ENCODE measurements around the gene MOSPD3.
"Not testable (repeated sequence)": the region's sequence is repeated elsewhere in the genome, so short reads cannot be mapped to it uniquely, and the experiment has no call there.

The MOSPD3 gene

GRCh38 chr7:100611983-100612729 is at the start of gene MOSPD3:
Gene MOSPD3 (plus strand): TSS chr7:100612540. CDS start chr7:100612792, 252 bp downstream.
- H3K4me3 ChIP-seq (ENCODE audit: low read depth, low read length): peak within 1 kb of the TSS; percentile 90
- H3K27ac ChIP-seq (ENCODE audit: low read depth, low read length): peak within 1 kb of the TSS; percentile 84
- H3K27me3 ChIP-seq (ENCODE audit: control insufficient read depth, insufficient read depth, low read length): no peaks in the 10 kb centered on the region
- peak within 1 kb of the TSS; percentile 82 for H3K9ac ChIP-seq (ENCODE audit: low read length)
- H3K36me3 ChIP-seq (ENCODE audit: control insufficient read depth, insufficient read depth, low read length): peaks cover 11% of the 10 kb centered on the region
- no peaks in the 10 kb centered on the region for H3K4me1 ChIP-seq (ENCODE audit: control insufficient read depth, insufficient read depth, low read length)
- no peaks in the 10 kb centered on the region for H3K9me3 ChIP-seq (ENCODE audit: control insufficient read depth, insufficient read depth, low read depth, low read length)

- peaks cover 15% of the 10 kb centered on the region; the same call in 1 of the 2 replicates for H3K4me1 ChIP-seq (ENCODE audit: control insufficient read depth, insufficient read depth, low read length)
These were observed 49.2 kb upstream of the MOSPD3 start for GRCh38 chr7:100563100-100563564.

GRCh38 chr7:100563809-100564400 is 48.4 kb upstream of the MOSPD3 start:
- no peak overlapping the region for H3K9ac ChIP-seq (ENCODE audit: low read length)
- H3K36me3 ChIP-seq (ENCODE audit: control insufficient read depth, insufficient read depth, low read length): peaks cover 6% of the 10 kb centered on the region
- no peak overlapping the region for H3K4me3 ChIP-seq (ENCODE audit: low read depth, low read length)
- no peaks in the 10 kb centered on the region for H3K27me3 ChIP-seq (ENCODE audit: control insufficient read depth, insufficient read depth, low read length)
- no peak overlapping the region for H3K27ac ChIP-seq (ENCODE audit: low read depth, low read length)
- no peaks in the 10 kb centered on the region for H3K9me3 ChIP-seq (ENCODE audit: control insufficient read depth, insufficient read depth, low read depth, low read length)
- peaks cover 20% of the 10 kb centered on the region; the same call in 1 of the 2 replicates for H3K4me1 ChIP-seq (ENCODE audit: control insufficient read depth, insufficient read depth, low read length)

More at GRCh38 chr7:100563100-100563564, 49.2 kb upstream of the MOSPD3 start:
- Histone ChIP-seq H3K9me3 (ENCODE audit: control insufficient read depth, insufficient read depth, low read depth, low read length) (no peaks in the 10 kb centered on the region), H3K4me3 (ENCODE audit: low read depth, low read length) (no peak overlapping the region), H3K9ac (ENCODE audit: low read length) (no peak overlapping the region), H3K27me3 (ENCODE audit: control insufficient read depth, insufficient read depth, low read length) (no peaks in the 10 kb centered on the region), H3K27ac (ENCODE audit: low read depth, low read length) (no peak overlapping the region), H3K36me3 (ENCODE audit: control insufficient read depth, insufficient read depth, low read length) (peaks cover 7% of the 10 kb centered on the region)

GRCh38 chr7:100564405-100564804 is 47.9 kb upstream of the MOSPD3 start:
- not testable (repeated sequence) for H3K9ac ChIP-seq (ENCODE audit: low read length); H3K9me3 ChIP-seq (ENCODE audit: control insufficient read depth, insufficient read depth, low read depth, low read length); H3K4me3 ChIP-seq (ENCODE audit: low read depth, low read length); H3K27ac ChIP-seq (ENCODE audit: low read depth, low read length); H3K36me3 ChIP-seq (ENCODE audit: control insufficient read depth, insufficient read depth, low read length); H3K27me3 ChIP-seq (ENCODE audit: control insufficient read depth, insufficient read depth, low read length)
- H3K4me1 ChIP-seq (ENCODE audit: control insufficient read depth, insufficient read depth, low read length): peaks cover 24% of the 10 kb centered on the region; the same call in 1 of the 2 replicates

GRCh38 chr7:100565133-100565571 is 47.2 kb upstream of the MOSPD3 start:
- Histone ChIP-seq H3K4me3 (ENCODE audit: low read depth, low read length) (no peak overlapping the region), H3K9ac (ENCODE audit: low read length) (no peak overlapping the region), H3K27ac (ENCODE audit: low read depth, low read length) (no peak overlapping the region), H3K9me3 (ENCODE audit: control insufficient read depth, insufficient read depth, low read depth, low read length) (no peaks in the 10 kb centered on the region), H3K4me1 (ENCODE audit: control insufficient read depth, insufficient read depth, low read length) (peaks cover 26% of the 10 kb centered on the region; the same call in 1 of the 2 replicates), H3K36me3 (ENCODE audit: control insufficient read depth, insufficient read depth, low read length) (peaks cover 6% of the 10 kb centered on the region), H3K27me3 (ENCODE audit: control insufficient read depth, insufficient read depth, low read length) (no peaks in the 10 kb centered on the region)

- Histone ChIP-seq H3K27me3 (ENCODE audit: control insufficient read depth, insufficient read depth, low read length) (no peaks in the 10 kb centered on the region), H3K36me3 (ENCODE audit: control insufficient read depth, insufficient read depth, low read length) (peaks cover 6% of the 10 kb centered on the region), H3K9ac (ENCODE audit: low read length) (no peak overlapping the region), H3K4me1 (ENCODE audit: control insufficient read depth, insufficient read depth, low read length) (peaks cover 31% of the 10 kb centered on the region), H3K4me3 (ENCODE audit: low read depth, low read length) (no peak overlapping the region), H3K9me3 (ENCODE audit: control insufficient read depth, insufficient read depth, low read depth, low read length) (no peaks in the 10 kb centered on the region), H3K27ac (ENCODE audit: low read depth, low read length) (no peak overlapping the region)
These were observed 46.3 kb upstream of the MOSPD3 start for GRCh38 chr7:100566018-100566531.

GRCh38 chr7:100567031-100567730 is 45.2 kb upstream of the MOSPD3 start:
- Histone ChIP-seq H3K9me3 (ENCODE audit: control insufficient read depth, insufficient read depth, low read depth, low read length) (no peaks in the 10 kb centered on the region), H3K27ac (ENCODE audit: low read depth, low read length) (no peak overlapping the region), H3K9ac (ENCODE audit: low read length) (no peak overlapping the region), H3K27me3 (ENCODE audit: control insufficient read depth, insufficient read depth, low read length) (no peaks in the 10 kb centered on the region), H3K36me3 (ENCODE audit: control insufficient read depth, insufficient read depth, low read length) (peaks cover 6% of the 10 kb centered on the region), H3K4me3 (ENCODE audit: low read depth, low read length) (no peak overlapping the region), H3K4me1 (ENCODE audit: control insufficient read depth, insufficient read depth, low read length) (peaks cover 42% of the 10 kb centered on the region)

- Histone ChIP-seq H3K9ac (ENCODE audit: low read length) (no peak overlapping the region), H3K27ac (ENCODE audit: low read depth, low read length) (no peak overlapping the region), H3K4me3 (ENCODE audit: low read depth, low read length) (no peak overlapping the region), H3K27me3 (ENCODE audit: control insufficient read depth, insufficient read depth, low read length) (no peaks in the 10 kb centered on the region), H3K36me3 (ENCODE audit: control insufficient read depth, insufficient read depth, low read length) (peaks cover 4% of the 10 kb centered on the region), H3K9me3 (ENCODE audit: control insufficient read depth, insufficient read depth, low read depth, low read length) (no peaks in the 10 kb centered on the region), H3K4me1 (ENCODE audit: control insufficient read depth, insufficient read depth, low read length) (peaks cover 48% of the 10 kb centered on the region)
These were observed 44.6 kb upstream of the MOSPD3 start for GRCh38 chr7:100567751-100568175.

GRCh38 chr7:100568176-100568895 is 44.0 kb upstream of the MOSPD3 start:
- Histone ChIP-seq H3K4me1 (ENCODE audit: control insufficient read depth, insufficient read depth, low read length) (peaks cover 50% of the 10 kb centered on the region), H3K9ac (ENCODE audit: low read length) (no peak overlapping the region), H3K9me3 (ENCODE audit: control insufficient read depth, insufficient read depth, low read depth, low read length) (no peaks in the 10 kb centered on the region), H3K27me3 (ENCODE audit: control insufficient read depth, insufficient read depth, low read length) (no peaks in the 10 kb centered on the region), H3K27ac (ENCODE audit: low read depth, low read length) (no peak overlapping the region), H3K4me3 (ENCODE audit: low read depth, low read length) (no peak overlapping the region), H3K36me3 (ENCODE audit: control insufficient read depth, insufficient read depth, low read length) (no peaks in the 10 kb centered on the region)
